ENCODE data around the gene ZSCAN22.
"Not testable (repeated sequence)": the region's sequence is repeated elsewhere in the genome, so short reads cannot be mapped to it uniquely, and the experiment has no call there.

The ZSCAN22 gene

DNA sequence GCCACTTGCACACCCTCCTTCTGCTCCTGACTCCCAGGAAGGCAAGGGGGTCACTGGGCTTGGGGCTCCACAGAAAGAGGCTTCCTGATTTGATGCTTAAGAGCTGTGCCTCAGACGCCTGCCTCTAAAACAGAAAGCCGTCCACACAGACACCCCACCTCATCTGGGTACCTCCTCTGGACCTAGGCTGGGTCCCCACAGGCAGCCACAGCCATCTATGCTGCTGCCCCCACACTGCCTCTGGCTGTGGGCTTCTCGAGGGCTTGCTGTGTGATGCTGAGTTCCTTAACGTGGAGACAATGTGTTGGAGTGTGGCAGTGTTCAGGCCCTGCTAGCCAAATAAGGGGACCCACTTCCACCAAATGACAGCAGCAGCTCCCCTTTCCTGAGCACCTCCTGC lies 8.5 kb upstream of the ZSCAN22 start:
- DNase-seq (ENCODE audit: low spot score) = no peak

DNA sequence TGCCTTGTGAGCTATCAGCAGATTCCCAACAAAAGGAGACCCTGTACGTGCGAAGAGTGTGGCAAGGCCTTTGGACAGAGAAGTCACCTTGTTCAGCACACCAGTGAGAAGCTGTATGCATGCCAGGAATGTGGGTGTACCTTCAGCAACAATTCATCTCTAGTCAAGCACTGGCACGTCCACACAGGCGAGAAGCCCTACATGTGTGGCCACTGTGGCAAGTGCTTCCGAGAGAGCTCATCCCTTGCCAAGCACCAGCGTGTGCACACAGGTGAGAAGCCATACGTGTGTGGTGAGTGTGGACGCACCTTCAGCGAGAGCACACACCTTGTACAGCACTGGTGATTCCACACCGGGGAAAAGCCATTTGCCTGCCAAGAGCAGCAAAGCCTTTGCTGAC lies 7.6 kb upstream of the ZSCAN22 start:
- no peak for DNase-seq (ENCODE audit: low spot score)

DNA sequence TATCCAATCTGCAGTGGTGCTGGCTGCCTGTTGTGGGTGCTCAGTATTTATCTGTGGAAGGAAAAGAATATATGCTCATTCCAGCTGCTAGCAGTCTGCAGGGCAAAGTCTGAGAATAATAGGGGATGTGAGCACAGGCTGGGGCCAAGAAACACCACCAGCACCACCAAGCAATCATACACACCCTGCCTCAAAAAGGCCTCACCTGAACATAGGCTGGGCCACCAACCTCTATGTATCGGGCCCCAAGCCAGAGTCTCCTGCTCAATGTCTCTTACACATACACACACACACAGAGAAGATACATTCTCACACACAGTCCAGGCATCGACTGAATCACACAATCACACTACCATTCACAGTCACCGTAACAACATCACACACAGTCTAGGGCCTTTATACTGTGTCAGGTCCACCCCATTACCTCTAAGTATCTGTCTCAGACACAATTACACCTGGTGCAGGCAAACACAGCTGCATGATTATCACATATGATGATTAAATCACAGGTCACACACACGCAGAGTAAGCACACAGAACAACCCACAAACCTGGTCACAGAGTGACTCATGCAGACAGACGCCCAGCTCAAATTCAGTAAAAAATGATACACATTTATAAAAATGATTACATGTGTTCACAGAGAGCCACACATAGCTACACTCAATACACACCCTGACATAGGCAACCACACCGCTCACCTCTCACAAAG lies 1.3 kb upstream of the ZSCAN22 start:
- no peak for DNase-seq (ENCODE audit: low spot score)

DNA sequence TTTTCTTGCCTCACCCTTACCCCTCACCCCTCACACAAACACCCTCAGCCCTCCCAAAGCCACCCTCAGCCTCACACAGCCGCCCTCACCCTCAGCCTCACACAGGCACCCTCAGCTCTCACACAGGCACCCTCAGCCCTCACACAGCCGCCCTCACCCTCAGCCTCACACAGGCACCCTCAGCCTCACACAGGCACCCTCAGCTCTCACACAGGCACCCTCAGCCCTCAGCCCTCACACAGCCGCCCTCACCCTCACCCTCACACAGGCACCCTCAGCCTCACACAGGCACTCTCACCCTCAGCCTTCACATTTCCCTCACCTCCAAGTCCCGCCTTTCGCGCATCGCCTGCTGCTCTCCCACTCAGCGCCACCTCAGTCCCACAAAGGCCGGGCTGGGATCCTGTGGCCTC lies 287 bp upstream of the ZSCAN22 start:
- DNase-seq (ENCODE audit: low spot score) = no peak

DNA sequence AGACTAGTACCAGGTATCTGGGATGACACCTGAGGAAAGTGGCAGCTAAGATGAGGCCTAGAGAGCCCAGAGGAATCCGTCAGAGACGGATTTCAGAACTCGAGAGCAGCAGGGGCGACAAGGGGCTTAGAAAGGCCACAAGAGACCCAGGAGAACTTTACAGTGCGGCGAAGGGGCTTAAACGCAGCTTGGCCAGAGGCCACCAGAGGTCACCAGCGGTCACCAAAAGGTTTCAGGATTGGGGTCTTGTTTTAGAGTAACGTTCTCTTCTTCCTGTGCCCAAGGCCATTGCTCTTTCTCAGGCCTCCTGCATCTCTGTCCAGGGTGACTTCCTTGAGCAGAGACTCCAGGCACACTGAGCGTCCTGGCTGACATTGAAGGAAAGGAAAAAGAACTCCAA lies 2.2 kb downstream of the ZSCAN22 start:
- no peak for DNase-seq (ENCODE audit: low spot score)

DNA sequence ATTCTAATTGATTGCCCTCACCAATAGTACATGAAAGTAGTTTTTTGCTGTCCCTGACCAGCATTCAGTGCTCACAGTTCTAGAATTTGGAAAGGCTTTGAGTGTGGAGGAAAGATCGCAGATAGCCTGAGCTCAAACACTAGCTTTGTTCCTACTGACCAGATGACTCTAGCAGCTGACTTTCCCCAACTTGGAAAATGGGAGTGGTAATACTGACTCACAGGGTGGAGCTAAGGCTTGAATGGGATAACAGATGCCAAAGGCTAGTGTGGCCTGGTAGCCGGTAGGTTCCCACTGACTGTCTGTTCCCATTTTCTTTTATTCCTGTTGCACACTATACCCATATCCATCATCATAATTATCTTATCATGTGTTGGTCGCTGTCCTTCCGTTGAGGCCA lies 3.7 kb downstream of the ZSCAN22 start:
- DNase-seq (ENCODE audit: low spot score) = peak; percentile 36

DNA sequence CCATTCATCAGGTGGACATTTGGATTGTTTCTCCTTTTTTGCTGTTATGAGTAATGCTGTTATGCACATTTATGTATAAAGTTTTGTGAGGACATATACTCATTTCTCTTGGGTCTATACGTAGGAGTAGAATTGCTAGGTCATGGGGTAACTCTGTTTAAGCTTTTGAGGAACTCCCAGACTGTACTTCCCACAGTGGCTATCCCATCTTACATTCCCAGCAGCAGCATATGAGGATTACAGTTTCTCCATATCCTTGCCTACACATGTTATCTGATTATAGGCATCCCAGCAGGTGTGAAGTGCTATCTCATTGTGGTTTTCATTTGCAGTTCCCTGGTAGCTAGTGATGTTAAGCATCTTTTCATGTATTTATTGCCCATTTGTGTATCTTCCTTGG lies 5.9 kb downstream of the ZSCAN22 start:
- no peak for DNase-seq (ENCODE audit: low spot score)

DNA sequence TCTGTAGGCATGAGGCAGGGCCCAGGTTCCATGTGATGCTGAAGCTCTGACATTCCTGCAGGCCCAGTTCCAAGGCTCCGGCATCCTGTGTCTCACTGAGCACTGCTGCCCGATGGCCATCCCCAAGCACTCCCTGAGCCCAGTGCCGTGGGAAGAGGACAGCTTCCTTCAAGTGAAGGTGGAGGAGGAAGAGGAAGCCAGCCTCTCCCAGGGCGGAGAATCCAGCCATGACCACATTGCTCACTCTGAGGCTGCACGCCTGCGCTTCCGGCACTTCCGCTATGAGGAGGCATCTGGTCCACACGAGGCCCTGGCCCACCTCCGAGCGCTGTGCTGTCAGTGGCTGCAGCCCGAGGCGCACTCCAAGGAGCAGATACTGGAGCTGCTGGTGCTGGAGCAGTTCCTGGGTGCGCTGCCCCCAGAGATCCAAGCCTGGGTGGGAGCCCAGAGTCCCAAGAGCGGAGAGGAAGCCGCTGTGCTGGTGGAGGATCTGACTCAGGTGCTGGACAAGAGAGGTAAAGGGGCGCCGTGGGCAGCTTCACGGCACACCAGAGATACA lies 8.0 kb downstream of the ZSCAN22 start:
- no peak for DNase-seq (ENCODE audit: low spot score)

DNA sequence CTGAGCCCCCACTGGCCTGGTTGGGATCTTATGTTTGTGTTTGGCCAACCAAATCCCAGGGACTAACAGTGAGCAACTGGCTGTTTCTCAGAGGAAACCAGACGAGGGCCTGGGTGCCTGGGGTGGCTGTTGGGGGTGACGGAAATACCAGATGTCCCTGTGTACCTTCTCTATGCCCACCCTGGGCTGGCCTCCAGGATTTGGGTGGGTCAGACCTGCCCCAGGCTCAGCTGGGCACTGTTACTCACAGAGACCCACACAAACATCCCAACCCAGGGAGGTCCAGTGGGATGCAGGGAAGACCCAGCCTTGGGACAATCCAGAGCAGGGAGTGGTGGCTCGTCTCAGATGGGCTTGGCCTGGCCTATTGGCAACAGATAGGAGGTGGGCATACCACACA lies 8.8 kb downstream of the ZSCAN22 start:
- no peak for DNase-seq (ENCODE audit: low spot score)

DNA sequence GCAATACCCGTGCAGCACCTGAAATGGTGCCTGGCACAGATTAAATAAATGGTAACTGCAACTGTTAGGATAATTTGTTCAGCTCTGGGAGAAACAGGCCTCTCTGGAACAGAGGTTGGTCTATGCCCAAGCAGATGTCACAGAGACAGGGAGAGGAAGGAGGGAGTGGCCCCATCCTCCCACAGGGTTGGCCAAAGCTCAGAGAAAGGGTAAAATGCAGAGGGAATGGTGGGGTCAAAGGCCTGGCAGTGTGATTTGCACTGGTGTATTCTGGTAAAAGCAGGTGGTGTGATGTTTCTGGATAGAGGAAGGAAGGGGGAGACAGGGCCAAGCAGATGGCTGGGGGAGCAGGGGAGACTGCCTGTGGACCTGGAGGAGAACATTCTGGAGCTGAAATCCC lies 9.4 kb downstream of the ZSCAN22 start:
- DNase-seq (ENCODE audit: low spot score) = no peak

DNA sequence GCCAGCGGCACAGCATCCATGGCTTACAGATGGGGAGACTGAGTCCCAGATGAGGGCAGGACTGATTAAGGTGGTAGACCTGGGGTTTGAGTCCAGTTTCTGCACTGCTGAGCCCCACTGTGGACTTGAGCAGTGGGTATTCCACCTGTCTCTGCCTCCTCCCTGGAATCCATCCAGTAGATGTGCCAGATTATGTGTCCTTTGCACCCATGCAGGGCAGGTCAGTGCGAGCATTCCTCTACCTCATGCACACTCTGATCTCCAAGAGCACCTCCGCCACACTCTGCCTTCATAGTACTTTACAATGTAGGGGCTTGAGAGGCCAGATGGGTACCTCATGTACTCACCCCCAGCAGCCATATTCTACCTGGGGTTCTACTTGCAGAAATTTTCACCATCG lies 10.0 kb downstream of the ZSCAN22 start:
- no peak for DNase-seq (ENCODE audit: low spot score)

DNA sequence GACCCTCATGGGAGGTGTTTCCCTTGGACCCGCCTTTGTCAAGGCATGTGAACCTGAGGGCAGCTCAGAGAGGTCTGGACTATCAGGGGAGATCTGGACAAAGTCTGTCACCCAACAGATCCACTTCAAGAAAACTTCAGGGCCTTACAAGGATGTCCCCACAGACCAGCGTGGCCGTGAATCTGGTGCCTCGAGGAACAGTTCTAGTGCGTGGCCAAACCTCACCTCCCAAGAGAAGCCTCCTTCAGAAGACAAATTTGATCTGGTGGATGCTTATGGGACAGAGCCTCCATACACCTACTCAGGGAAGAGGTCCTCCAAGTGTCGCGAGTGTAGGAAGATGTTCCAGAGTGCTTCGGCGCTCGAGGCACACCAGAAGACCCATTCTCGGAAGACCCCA lies 11.5 kb downstream of the ZSCAN22 start:
- no peak for DNase-seq (ENCODE audit: low spot score)

DNA sequence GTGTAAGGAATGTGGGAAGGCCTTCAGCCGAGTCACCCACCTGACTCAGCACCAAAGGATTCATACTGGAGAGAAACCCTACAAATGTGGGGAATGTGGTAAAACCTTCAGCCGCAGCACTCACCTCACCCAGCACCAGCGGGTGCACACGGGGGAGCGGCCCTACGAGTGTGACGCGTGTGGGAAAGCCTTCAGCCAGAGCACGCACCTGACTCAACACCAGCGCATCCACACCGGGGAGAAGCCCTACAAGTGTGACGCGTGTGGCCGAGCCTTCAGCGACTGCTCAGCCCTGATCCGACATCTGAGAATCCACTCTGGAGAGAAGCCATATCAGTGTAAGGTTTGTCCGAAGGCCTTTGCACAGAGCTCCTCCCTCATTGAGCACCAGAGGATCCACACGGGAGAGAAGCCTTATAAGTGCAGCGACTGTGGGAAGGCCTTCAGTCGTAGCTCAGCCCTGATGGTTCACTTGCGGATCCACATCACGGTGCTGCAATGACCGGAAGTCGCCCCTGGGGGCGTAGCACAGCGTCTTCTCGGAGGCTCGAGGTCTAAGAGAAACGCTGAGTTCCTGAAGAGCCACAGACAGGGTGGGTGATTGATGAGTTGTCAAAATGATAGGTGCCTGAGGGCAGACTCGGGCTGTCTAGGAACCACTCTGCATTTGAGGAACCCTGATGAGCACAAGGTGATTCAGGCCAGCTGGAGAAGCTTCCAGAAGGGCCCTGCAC lies 12.2 kb downstream of the ZSCAN22 start:
- no peak for DNase-seq (ENCODE audit: low spot score)

DNA sequence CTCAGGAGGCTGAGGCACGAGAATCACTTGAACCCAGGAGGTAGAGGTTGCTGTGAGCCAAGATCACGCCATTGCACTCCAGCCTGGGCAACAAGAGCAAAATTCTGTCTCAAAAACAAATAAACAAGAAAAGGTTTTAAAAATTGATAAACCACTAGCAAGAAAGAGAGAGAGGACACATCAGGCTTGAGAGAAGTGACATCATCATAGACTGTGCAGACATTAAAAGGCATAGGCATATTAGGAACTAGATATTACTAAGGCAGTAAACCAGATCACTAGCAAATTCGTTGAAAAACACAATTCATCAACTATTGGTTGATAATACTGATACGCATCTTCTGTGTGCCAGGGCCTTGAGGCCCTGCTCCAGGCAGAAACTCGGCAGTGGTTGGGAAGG lies 18.8 kb downstream of the ZSCAN22 start:
- no peak for DNase-seq (ENCODE audit: low spot score)

DNA sequence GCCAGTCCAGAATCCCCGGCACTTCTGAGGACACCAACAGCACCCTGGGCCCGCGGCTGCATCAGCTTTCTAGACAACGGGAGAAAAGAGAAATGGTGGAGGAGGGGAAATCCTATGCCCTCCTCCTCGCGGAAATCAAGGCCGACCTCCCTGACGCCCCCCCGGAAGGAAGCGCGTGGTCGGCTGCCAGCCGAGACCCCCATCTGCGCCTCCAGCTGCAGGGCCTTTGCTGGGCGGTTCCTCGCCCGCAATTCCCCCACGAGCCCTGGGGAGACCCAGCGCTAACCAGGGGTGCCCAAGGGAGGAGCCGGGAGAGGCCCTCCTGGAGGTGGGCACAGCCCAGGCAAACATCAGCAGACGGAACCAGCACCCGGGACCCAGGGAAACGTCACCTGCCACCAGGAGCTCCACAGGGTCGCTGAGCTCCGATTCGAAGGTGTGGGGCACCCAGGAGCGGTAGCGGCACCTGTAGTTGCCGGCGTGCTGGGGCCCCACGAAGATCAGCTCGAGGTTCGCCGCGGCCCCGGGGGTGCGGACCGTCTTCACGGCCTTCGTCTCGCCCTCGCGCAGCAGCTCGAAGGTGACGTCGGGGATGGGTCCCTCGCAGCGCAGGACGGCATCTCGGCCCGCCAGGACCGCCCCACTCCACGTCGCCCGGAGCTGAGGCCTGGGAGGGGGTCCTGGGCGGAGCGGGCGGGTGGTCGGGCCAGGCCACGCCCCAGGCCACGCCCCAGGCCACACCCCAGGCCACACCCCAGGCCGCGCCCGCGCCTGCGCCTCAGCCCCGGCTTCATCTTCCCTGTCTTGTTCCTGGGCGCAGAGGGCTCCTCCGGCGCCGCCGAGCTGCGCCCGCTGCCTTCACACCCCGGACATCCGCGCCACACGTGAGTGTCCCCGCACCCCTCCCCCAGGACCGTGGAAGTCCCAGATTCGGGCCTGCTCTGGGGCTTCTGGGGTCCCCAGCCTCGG lies 20.5 kb downstream of the ZSCAN22 start:
- DNase-seq (ENCODE audit: low spot score) = no peak

DNA sequence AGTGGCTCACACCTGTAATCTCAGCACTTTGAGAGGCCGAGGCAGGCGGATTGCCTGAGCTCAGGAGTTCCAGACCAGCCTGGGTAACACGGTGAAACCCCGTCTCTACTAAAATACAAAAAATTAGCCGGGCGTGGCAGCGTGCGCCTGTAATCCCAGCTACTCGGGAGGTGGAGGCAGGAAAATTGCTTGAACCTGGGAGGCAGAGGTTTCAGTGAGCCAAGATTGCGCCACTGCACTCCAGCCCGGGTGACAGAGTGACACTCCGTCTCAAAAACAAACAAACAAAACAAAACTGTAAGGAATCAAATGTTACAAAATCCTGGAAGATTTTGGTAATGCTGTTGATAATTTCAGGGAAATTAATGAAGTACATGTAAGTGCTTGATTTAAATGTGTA lies 21.3 kb downstream of the ZSCAN22 start:
- not testable (repeated sequence) for DNase-seq (ENCODE audit: low spot score)

DNA sequence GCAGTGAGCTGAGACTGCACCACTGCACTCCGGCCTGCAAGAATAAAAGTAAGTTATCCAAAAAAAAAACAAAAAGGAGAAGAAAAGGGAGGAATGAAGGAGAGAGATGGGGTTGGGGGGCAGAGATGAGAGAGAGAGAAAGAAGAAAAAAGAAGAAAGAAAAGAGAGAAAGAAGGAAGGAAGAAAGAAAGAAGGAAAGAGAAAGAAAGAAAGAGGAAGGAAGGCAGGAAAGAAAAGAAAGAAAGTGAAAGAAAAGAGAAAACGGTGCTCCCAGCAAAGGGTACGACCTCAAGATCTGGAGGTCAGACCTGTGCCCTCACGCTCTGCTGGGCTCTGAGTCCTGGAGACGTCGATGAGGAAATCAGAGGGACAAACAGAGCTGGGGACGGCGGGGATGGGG lies 22.8 kb downstream of the ZSCAN22 start:
- no peak for DNase-seq (ENCODE audit: low spot score)

DNA sequence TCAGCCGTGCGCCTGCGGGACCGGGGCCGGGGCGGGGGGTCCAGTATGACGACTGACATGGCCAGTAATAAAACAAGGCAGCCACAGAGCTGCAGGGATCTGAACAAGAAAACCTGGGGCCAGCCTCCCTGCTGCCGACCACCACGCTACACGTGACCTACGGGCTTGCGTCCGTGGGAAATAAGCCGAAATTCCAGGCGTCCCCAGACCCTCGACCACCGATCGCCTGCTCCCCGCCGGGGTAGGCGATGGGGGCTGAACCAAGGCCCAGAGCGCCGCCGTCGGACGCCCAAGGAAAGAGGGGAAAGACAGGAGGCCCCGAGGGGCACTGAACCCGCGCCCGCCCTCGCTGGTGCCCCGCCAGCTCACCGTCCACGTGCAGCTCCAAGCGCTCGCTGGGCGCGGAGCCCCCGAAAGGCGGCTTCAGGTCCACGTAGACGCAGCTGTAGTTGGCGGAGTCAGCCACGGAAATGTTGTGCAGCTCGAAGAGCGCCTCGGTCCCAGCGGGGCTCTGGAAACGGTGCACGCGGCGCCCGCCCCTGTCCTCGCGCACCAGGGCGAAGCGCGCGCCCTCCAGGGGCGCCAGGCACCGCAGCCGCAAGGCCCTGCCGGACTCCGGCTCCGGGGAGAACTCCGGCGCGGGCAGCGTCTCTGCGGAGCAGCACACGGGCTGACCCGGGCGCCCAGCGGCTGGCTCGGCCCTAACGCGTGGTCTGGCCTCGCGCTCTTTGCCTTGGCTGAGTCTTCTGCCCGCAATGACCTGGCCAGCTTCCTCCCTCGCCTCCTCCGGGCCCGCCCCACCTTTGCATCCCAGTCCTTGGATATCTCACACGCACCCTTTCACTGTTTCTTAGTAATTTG lies 23.4 kb downstream of the ZSCAN22 start:
- no peak for DNase-seq (ENCODE audit: low spot score)

DNA sequence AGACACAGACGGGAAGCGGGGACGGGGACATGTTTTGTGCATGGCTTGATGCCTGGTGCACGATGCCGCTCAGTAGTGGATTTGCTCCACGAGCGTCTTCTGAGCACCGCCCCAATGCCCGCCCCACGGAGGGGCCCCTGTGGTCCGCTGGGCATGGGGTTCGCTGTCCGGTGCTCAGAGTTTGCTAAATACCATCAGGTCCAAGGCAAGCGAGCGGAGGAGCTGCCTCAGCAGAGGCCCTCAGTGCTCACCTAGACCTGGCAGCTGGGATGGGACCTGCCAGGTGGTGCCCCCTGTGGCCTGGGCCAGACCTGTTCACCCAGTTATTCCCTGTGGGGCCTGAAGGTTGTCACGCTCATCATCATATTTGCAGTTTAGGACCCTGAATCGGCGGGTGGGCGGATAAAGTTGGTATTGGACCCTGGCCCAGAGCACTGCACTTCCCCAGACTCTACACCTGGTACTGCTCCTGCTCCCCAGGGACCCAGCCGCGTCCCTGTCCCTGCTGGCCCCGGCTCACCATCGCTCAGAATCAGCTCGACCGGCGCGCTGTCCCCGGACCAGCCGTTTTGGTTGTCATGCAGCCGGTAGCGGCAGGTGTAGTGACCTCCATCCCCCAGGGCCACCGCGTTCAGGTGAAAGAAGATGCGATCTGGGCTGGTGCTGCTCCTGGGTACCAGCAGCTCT lies 24.2 kb downstream of the ZSCAN22 start:
- DNase-seq (ENCODE audit: low spot score) = no peak

DNA sequence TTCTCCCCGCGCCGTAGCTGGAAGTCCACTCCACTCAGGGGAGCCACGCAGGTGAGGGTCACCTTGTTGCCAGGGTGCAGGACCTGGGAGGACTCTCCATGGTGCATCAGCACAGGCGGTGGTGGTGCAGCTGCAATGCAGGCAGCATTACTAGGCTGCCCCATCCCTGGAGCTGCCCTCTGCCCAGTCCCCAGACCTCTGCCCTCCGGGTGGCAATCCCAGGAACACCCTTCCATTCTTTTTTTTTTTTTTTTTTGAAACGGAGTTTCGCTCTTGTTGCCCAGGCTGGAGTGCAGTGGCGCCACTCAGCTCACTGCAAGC lies 24.7 kb downstream of the ZSCAN22 start:
- no peak for DNase-seq (ENCODE audit: low spot score)
